ENCODE data around the gene RABGGTA. TPM values are rescaled to one million over a fixed set of nuclear protein-coding genes. Genes with fewer than 3 reads are reported as not detected.
A peak's percentile ranks its signal among the peaks of the same experiment; 100 is the strongest.

Gene RABGGTA
- polyA plus RNA-seq, 2 of the 4 experiments (the other 2 are of a cell fraction), result 18.6 to 21.9 TPM

DNA sequence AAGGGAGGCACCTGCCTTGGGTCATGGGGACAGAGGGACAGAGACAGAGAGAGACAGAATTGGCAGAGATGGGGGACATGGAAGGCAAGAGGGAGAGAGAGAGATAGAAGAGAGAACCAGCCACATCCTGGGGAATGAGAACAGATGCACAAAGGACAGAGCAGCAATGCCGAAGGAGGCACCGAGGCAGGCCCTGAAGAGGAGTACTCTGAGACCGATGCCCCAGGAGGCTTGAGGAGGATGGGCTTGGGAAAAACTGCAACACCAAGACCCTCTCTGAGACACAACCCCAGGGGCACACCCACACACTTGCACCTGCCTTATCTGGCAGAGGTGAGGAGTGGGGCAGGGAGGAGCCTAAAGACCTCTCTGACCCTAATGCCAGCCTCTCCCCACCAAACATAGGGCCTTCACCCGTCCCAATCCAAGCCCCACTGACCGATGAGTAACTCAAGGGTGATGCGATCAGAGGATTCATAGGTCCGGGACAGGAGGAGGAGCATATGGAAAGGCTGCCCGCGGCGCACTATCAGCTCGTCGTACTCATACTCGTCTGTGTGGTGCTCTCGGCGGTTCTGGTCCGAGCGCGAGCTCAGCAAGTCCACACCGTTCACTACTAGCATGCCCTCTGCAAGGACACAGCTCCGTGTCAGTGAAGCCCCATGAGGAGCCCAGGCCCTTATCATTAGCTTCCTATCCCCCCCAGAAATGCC is 10.0 kb downstream of the RABGGTA start:
- CTCF ChIA-PET, result interaction anchor here (1.0 to 34.0 kb wide), 7 partner anchors 8 to 48 kb away, joined by 3 to 469 read pairs (median 4); partner anchors contain the start of genes CHMP4A, CIDEB, DHRS1 and LTB4R
- TF ChIP-seq MAFK (IDR thresholded peaks at IDR 0.05; ENCODE audit: partially characterized antibody), result no peak
- no peak for TF ChIP-seq CHD4 (IDR thresholded peaks at IDR 0.05; ENCODE audit: borderline replicate concordance)
- WGBS (ENCODE audit: missing lambda C conversion rate), result 87% methylated on average over 20 of the region's 20 CpGs
- Histone ChIP-seq H3K4me3 (no peak overlapping the region), H3K4me1 (peaks cover 8% of the 10 kb centered on the region), H3K9me3 (no peaks in the 10 kb centered on the region), H3K4me2 (no peak overlapping the region), H3K27ac (no peak overlapping the region)
- no peak for DNase-seq (ENCODE audit: low read depth in 1 of 2, low spot score in 1 of 2)
- POLR2A ChIA-PET, result interaction anchor here (2.0 kb wide), 1 partner anchor 10 kb away, joined by 12 read pairs; the partner anchor contains the start of gene RABGGTA
- ATAC-seq, result no peak
- no peak for FAIRE-seq

DNA sequence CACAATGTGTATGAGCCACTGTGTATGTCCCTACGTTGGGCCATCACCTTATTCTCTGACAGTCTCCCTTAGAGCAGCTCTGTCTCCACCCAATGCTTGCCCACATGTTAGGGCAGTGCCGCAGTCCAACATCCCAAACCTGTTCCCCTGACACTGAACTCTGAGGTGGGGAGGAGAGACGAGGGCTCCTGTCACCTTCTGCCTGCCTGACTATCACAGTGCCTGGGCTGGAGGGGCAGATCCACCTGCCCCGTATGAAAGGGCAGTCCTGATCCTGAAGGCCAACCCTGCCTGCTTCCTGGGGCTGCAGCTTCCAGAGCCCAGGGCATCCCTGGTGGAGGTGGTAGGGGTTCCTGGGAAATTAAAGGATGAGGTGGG is 10.6 kb downstream of the RABGGTA start:
- Histone ChIP-seq H3K9me3 (no peaks in the 10 kb centered on the region), H3K27ac (no peak overlapping the region), H3K4me3 (no peak overlapping the region), H3K4me2 (no peak overlapping the region), H3K4me1 (peaks cover 8% of the 10 kb centered on the region)
- no peak for ATAC-seq
- ChIA-PET CTCF (interaction anchor here (1.0 to 34.0 kb wide), 4 partner anchors 11 to 47 kb away, joined by 3 to 469 read pairs (median 44); partner anchors contain the start of genes CHMP4A, CIDEB, DHRS1 and LTB4R), POLR2A (interaction anchor here (2.0 kb wide), 1 partner anchor 10 kb away, joined by 12 read pairs; the partner anchor contains the start of gene RABGGTA)
- no peak for DNase-seq (ENCODE audit: low read depth in 1 of 2, low spot score in 1 of 2)
- TF ChIP-seq KDM5A (IDR thresholded peaks at IDR 0.05), result no peak
- TF ChIP-seq HOXB5 (CRISPR knock-in tag; IDR thresholded peaks at IDR 0.05), result no peak
- no peak for TF ChIP-seq TFCP2L1 (CRISPR knock-in tag; IDR thresholded peaks at IDR 0.05)
- no peak for TF ChIP-seq ATOH8 (CRISPR knock-in tag; IDR thresholded peaks at IDR 0.05; ENCODE audit: low read depth)
- TF ChIP-seq CHD2 (IDR thresholded peaks at IDR 0.05; ENCODE audit: low read length, partially characterized antibody), result no peak
- TF ChIP-seq MAZ (IDR thresholded peaks at IDR 0.05; ENCODE audit: borderline replicate concordance, low read depth, low read length), result no peak
- no peak for TF ChIP-seq HOXB13 (CRISPR knock-in tag; IDR thresholded peaks at IDR 0.05; ENCODE audit: low read depth)
- TF ChIP-seq CHD4 (IDR thresholded peaks at IDR 0.05; ENCODE audit: borderline replicate concordance), result no peak
- TF ChIP-seq JUN (IDR thresholded peaks at IDR 0.05), result no peak
- no peak for TF ChIP-seq CBX8 (IDR thresholded peaks at IDR 0.05)
- TF ChIP-seq NFE2L2 (conservative IDR thresholded peaks at IDR 0.05; ENCODE audit: low read length), result no peak
- TF ChIP-seq NR3C1 (IDR thresholded peaks at IDR 0.05), result no peak
- no peak for FAIRE-seq
- WGBS (ENCODE audit: missing lambda C conversion rate), result 71% methylated on average over 4 of the region's 4 CpGs

GRCh38 chr14:24260026-24260779 is 11.2 kb downstream of the RABGGTA start:
- H3K4me3 ChIP-seq, result no peak overlapping the region
- H3K4me2 ChIP-seq, result no peak overlapping the region
- 83% methylated on average over 16 of the region's 16 CpGs for WGBS (ENCODE audit: missing lambda C conversion rate)
- POLR2A ChIA-PET, result interaction anchor here (2.0 kb wide), 1 partner anchor 11 kb away, joined by 12 read pairs; the partner anchor contains the start of gene RABGGTA
- H3K9me3 ChIP-seq, result no peaks in the 10 kb centered on the region
- H3K4me1 ChIP-seq, result peaks cover 8% of the 10 kb centered on the region
- 0 out of 6 replicates have a peak overlapping the region, but pooled peaks of 1 of the 2 experiments have one; percentile 49 for H3K27ac ChIP-seq
- CTCF ChIA-PET, result interaction anchor here (1.0 to 34.0 kb wide), 4 partner anchors 11 to 47 kb away, joined by 3 to 469 read pairs (median 44); partner anchors contain the start of genes CHMP4A, CIDEB, DHRS1 and LTB4R
- FAIRE-seq, result no peak
- DNase-seq (ENCODE audit: low read depth in 1 of 2, low spot score in 1 of 2), result no peak
- TF ChIP-seq ZSCAN20 (CRISPR knock-in tag; IDR thresholded peaks at IDR 0.05) (no peak), HEYL (CRISPR knock-in tag; IDR thresholded peaks at IDR 0.05) (no peak), PBX3 (IDR thresholded peaks at IDR 0.05) (no peak), BCL3 (IDR thresholded peaks at IDR 0.05) (no peak)
- ATAC-seq, result no peak
